HG02759 (cell line): ENCODE data around the gene ZXDC.
A peak's percentile ranks its signal among the peaks of the same experiment; 100 is the strongest.

Source experiments
- ATAC-seq: cut with Tn5 transposase; IDR thresholded peaks from one replicate; pipeline ENCODE4 v1.9.1; 2021; ENCODE audit warnings: mild to moderate bottlenecking, moderate library complexity; ENCODE audit not compliant: unreplicated experiment

Gene ZXDC

DNA sequence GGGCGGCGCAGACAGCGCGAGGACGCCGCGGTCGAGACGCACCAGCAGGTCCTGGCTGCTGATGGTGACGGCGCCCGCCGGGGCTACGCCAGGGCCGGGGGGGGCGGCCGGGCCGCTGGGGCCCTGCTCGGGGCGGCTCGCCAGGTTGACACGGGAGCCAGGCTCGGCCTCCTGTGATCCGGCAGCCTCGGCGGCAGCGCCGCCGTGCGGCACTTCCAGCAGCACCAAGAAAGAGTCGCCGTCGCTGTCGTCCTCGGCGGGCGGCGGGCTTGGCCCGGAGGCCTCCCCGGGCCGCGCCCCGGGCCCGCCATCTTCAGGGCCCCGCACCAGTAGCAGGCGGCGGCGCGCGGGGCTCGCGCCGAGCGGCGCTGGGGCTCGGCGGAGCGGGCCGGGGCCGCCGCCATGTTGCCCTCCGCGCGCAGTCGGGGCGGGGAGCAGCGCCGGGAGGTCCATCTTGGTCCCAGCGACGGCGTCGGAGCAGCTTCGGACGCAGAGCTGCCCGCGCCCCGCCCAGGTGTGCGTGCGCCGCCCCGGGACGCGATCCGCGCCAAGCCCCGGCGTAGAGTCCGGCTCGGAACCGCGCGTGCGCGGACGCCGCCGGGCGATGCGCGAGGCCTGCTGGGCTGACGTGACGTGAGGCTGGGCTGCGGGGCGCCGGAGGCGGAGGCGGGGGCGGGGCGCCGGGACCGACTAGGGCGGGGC is at the start of gene ZXDC:
TSS of gene ZXDC (minus strand) at position 479 of the 702 bp plus-strand sequence. CDS start at position 453, 26 bp downstream.
- ATAC-seq, result peak; percentile 81

GRCh38 chr3:126525091-126525852 is 49.6 kb upstream of the ZXDC start:
- no peak for ATAC-seq

DNA sequence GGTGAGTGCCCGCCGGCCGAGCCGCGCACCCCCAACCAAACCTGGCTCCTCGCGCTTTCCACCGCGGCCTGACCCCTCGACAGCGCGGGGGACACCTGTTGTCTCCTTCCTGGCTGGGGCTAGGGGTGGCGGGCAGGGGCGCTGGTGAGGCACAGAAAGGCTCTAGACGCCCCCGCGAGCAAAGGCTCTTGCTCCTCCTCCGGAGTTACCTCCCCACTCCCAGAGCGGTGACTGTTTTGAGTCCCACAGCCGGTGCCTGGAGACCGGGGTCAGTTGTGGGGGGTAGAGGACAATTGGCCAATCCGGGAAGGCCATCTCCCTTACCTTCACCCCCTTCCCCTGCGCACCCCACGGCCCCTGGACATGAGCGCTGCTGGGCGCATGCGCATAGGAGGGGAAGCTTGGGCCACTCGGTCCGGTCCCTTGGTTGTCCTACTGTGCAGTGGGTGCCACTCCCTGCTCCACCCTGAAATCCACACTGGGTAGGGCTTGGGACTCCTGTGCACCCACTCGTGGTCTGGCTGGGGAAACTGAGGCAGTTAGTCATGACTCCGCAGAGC is 48.8 kb upstream of the ZXDC start:
- ATAC-seq, result no peak

GRCh38 chr3:126523745-126524428 is 48.2 kb upstream of the ZXDC start, which contains the start of gene CHST13:
Gene CHST13 (plus strand): TSS chr3:126524155. CDS start chr3:126524333, 178 bp downstream.
- no peak for ATAC-seq

DNA sequence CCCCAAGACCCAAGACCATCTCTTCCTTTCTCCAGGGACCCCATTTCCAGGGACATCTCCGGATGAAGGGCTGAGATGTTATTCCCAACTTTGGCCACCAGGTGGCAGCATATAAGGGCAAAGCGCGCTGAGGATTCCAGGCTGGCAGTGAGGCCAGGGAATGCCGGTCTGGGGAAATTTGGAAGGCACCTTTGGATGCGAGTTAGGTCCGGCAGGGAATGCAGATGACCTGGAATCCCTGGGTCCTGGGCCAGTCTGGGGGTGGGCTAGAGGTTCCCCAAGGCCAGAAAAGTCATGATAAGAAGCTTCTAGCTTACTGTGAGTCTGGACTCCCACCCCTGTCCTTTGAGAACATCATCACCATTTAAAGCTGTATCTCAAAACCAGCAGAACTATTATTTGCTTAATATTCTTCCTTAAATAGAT is 46.7 kb upstream of the ZXDC start:
- ATAC-seq, result no peak

- no peak for ATAC-seq
These were observed 45.6 kb upstream of the ZXDC start for GRCh38 chr3:126521122-126521891.

DNA sequence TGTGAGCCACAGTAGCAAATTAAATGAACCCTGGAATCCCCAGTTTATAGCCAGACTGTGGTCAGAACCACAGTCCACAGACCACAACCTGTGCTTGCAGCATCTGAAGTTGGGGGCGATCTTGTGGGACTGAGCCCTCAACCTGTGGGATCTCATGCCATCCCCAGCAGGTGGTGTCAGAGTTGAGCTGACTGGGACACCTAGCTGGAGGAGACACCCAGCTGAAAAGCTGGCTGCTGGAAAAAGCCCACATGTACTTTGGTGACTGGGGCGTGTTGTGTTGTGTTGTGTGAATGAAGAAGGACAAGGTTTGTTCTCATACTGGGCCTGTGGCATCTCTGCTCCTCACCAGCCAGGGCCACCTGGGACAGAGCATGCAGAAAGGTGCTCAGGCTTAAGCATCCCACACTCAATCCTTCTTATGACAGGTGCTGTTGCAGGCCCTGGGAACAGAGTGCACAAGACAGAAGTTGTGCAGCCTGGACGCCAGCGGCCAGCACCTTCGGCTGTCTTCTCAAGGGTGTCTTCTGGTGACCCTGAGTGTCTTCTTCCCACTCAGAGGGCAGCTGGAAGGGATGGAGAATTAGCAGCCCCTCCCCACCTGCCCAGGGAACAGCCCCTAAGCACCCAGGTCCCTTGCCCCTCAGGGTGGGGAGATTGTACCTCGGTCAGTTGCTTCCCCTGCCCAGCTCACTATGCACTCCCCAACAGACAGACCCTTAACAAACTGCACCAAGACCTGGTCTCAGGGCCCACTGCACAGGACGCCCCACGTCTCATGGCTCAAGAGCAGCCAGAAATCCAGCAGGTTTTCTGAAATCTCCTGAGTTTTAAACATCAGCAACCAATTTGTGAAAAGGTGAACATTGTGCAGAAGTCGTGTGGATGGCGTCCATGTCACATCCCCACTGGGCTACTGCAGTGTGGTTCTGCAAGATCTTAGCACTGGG is 44.1 kb upstream of the ZXDC start:
- no peak for ATAC-seq

DNA sequence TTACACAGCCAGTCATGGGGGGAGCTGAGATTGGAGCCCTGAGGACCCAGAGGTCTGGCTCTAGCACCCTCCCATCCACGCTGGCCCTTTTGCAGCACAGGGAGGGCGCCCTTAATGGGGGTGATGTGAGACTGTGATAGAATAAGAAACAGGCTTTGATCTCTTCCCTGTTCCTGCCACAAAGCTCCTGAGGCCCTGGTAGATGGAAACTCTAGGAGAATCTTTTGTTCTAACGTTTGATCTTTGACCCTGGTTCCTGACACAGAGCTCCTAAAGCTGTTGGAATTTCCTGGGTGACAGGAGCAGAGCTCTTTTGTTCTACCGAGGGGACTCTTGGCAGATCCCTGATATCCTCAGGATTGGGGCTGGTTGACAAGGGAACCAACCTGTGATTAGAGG is 43.1 kb upstream of the ZXDC start:
- no peak for ATAC-seq

DNA sequence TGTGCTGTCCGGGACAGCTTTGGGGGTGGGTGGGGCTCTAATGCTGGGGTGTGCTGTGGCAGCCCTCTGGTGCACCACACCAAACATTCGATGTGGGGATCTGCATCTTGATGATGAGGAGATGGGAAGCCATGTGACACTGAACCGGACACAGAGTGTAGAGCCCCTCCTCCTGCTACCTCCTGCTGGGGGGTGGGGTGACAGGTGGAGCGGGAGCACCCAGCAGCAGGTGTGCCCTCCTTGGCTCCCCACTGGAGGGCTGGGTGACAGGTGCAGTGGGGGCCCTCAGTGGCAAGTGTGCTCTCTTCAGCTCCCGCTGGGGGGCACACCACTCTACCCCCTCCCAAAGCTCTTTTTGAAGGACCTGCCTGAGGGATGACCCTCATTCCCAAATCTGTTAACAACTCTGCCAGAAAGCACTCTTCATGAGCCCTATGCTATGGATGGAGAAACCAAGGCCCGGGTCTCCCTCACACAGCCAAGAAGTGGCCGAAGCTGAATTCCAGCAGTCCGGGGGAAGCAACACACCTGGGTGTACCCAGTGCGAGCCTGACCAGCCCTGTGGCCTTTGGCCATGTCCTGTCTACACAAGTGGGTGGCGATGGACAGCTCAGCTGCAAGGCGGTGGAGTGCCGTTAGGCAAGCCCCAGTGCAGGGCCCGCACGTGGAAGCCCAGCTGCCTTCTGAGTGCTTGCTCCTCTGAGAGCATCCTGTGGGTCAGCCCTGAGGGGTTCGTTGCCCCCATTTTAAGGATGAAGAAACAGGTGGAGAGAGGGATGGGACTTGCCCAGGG is 42.5 kb upstream of the ZXDC start:
- ATAC-seq, result no peak

DNA sequence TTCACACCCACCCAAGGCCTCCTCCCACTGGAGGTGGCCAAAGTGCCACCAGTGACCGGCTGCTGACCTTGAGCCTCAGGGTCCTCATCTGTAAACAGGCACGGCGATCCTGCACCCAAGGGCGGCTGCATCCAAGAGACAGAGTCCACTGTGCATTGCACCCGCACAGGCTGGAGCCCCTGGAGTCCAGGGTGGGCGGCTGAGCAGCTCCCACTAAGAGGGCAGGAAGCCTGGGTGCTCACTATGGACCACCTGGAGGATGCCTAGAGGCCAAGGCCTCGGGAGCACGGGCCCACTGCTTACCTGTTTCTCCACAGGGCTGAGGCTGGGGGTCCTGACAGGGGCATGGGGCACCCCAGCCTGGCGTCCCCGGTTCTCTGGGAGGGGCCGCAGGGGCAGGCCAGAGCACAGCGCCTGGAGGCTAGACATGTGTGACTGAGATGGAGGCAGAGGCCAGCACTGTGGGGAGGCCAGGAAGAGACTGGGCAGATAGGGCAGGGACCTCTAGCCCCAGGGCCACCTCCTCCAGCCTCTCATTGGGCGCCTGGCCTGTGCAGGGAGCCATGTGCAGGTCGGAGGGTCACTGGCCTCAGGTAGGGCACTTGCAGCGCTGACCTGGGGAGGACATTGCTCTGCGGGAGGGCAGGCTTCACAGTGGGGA is 41.7 kb upstream of the ZXDC start, which contains the start of gene UROC1:
TSS of gene UROC1 (minus strand) at position 483 of the 661 bp plus-strand sequence. CDS start at position 429, 54 bp downstream.
- ATAC-seq, result no peak

DNA sequence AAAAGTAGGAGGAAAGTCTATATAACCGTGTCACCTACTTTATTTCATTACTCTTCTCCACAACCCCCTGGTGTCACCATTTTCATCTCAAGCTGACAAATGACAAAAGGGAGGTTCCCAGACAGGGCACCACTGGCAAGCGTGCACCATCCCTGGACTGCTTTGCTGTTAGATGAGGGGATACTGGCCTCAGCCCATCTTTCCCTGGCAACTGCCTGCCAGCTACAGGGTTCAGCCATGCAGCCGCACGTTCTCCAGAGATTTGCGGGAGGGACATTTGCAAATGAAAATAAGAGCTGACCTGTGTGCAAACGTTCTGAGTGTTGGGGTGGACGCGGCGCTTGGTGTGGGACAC is 41.2 kb upstream of the ZXDC start:
- no peak for ATAC-seq

GRCh38 chr3:126516152-126516935 is 40.7 kb upstream of the ZXDC start:
- no peak for ATAC-seq

GRCh38 chr3:126515066-126515706 is 39.5 kb upstream of the ZXDC start:
- ATAC-seq, result no peak

GRCh38 chr3:126514161-126514560 is 38.5 kb upstream of the ZXDC start:
- no peak for ATAC-seq

- ATAC-seq, result no peak
These were observed 37.4 kb upstream of the ZXDC start for GRCh38 chr3:126512916-126513650.

GRCh38 chr3:126512026-126512425 is 36.3 kb upstream of the ZXDC start:
- ATAC-seq, result no peak
